Kidney capillary endothelial cell (primary cell): ENCODE results near the gene PRKCD.

Experiments used
- DNase-seq: peaks from one replicate; pipeline ENCODE4 v3.0.0-alpha.2; 2018; ENCODE audit warnings: low spot score

PRKCD gene

DNA sequence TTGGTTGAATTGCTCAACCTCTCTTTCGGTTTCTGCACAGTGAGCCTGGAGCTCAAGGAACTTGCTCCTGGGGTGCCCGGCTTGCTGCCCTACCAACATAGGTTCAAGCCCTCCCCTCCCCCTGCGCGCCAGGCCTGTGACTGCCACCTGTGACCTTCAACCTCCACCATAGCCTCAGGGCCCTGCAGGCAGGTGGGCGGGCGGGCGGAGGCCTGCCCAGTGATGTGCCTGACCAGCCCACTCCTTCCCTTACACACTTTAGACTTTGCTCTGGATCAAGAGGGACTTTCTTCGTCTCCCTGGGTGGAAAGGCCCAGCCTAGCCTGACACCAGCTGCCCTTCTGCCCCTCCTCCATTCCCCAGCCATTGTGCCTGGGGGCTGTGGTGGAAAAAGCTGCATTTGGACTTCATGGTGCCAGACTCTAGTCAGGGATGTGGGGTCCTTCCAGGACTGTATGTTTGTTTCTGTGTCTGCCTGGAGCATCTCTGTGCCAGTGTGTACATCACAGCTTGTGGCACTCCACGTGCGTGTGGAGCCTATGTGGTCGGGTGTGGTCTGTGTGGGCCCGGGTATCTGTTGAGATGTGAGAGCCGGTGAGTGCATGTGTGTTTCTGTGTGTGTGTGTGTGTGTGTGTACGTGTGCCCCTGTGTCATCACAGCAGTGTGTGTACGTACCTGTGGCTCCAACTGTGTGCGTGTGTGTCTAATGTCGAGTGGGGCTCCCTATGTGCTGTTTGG is 9.5 kb downstream of the PRKCD start:
- DNase-seq: no peak

- DNase-seq: no peak
Measured at GRCh38 chr3:53171064-53171418, 10.0 kb downstream of the PRKCD start.

GRCh38 chr3:53171827-53172505 is 11.0 kb downstream of the PRKCD start:
- DNase-seq: no peak

- DNase-seq: no peak
Measured at GRCh38 chr3:53173107-53173506, 12.1 kb downstream of the PRKCD start.

DNA sequence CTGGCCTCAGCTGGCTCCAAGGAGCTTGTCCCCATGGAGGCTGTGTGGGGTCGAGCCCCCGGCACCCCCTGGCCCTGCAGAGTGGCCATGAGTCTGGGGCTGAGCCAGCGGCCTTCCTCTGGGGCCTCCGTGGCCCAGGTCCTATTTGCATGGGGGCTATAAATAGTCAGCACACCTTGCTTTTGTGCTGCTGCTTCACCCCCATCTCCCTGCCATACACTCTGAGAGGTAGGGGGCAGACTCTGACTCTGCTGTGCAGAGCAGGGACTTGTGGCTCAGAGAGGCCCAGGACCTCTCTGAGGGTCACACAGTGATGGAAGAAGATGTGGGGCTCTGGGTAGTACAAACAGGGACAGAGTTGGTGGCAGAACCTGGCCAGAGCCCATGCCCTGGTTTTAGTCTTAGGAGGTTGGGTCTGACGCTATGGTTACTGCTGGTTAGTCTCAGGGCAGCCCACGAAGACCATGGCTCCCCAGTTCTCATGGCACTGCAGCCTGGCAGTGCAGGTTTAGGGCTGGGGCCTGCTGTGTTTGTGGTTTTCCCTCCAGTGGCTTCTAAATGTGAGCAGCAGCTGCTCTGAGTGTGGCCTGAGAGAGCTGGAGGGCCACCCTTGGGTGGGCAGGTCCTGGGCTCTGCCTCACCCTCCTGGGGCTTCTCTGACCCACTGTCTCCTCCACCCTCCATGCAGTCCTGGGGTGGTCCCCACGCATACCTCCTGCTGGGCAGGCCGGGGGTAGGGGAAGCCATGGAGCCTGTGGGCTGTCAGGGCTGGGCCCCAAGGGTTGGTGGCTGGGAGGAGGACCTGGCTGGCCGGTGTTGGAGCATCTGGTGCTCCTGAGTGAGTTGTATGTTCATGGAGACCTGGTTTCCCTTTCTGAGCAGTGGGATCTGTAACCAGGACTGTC is 13.6 kb downstream of the PRKCD start:
- no peak for DNase-seq

GRCh38 chr3:53175613-53176540 is 14.9 kb downstream of the PRKCD start:
- no peak for DNase-seq

GRCh38 chr3:53178246-53178645 is 17.2 kb downstream of the PRKCD start:
- no peak for DNase-seq

DNA sequence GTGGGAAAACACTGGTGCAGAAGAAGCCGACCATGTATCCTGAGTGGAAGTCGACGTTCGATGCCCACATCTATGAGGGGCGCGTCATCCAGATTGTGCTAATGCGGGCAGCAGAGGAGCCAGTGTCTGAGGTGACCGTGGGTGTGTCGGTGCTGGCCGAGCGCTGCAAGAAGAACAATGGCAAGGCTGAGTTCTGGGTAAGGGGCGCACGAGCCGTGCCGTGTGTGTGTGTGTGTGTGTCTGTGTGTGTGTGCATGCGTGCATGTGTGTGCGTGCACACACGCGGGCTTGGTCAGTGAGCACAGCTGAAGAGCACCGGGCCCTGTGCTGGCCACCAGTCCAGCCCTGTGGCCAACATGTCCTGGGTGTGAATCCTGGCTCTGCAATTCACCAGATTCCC is 18.6 kb downstream of the PRKCD start:
- DNase-seq: no peak

DNA sequence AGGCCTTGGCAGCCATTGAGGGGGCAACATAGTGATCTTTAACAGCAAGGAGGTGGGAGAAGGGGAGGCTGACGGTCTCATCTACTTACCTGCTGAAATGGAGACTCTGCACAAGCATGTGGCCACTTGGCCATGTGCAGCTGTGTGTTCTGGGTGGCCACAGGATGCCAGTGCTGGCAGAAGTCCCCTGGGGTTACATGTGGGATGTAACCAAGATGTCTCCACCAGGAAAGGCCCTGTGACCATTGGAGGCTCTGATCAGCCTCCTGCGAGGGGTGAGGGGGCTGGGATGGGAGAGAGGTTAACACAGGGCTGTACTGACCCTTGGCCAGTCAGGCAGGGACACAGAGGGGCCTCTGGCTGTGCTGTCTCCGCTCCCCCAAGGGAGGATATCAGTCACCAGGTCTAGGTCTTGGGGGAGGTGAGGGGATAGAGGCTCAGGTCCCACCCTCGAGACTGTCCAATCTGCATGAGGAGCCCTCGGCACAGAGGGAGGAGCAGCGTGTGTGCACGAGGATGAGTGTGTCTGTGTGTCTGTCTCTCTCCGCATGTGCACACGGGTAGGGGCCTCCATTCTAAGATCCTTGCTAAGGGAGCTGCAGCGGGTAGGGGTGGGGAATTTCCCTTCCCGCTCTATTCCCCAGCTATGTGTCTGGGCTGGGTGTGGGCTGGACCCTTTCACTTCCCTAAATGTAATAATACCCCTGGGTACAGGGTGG is 19.5 kb downstream of the PRKCD start:
- DNase-seq: no peak

DNA sequence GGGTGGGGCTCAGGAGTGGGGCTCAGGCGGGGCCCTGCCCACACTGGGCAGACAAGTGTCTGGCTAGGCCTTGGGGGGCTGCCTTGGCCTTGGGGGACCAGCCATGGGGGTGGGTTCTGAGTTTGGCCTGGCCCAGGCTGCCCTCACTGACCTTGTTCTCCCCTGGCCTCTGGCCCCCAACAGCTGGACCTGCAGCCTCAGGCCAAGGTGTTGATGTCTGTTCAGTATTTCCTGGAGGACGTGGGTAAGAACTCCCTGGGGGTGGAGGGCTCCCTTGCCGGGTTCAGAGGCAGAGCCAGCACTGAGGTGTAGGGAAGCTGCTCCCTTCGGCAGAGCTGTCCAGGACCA is 20.0 kb downstream of the PRKCD start:
- no peak for DNase-seq

DNA sequence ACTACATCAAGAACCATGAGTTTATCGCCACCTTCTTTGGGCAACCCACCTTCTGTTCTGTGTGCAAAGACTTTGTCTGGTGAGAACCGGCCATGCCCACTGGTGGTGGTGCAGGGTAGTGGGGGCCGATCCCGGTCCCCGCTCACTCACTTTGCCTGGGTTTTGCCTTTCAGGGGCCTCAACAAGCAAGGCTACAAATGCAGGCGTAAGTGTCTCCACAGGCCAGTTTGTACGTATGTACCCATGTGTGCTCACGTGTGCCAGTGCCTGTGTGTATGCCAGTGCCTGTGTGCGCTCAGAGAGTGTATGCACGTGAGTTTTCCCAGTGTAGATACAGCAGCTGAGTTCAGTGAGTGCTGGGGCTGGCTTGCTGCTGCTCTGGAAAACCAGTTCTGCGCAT is 20.5 kb downstream of the PRKCD start:
- no peak for DNase-seq

DNA sequence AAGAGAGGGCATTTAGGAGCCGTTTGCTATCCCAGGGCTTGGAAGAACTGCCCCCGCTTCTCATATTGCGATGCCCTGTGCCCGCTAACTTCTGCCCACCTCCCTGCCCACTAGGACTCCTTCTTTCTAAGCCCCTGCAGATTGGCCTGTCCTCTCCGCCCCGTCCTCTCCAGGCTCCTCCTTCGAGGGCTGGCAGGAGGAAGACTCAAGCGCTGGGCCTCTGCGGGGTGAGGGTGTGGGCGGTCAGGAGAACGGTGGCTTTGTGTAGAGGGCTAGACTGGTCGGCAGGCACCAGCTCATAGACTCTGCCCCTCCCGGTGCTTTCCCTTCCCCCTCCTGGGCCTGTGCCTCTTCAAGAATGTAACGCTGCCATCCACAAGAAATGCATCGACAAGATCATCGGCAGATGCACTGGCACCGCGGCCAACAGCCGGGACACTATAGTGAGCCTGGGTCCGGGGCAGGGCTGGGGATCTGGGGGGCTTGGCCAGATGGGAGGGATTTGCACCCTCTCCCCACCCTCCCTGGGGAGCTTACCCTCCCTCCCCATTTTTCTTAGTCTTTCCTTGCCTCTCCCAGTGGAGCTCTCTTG is 21.9 kb downstream of the PRKCD start:
- DNase-seq: no peak

DNA sequence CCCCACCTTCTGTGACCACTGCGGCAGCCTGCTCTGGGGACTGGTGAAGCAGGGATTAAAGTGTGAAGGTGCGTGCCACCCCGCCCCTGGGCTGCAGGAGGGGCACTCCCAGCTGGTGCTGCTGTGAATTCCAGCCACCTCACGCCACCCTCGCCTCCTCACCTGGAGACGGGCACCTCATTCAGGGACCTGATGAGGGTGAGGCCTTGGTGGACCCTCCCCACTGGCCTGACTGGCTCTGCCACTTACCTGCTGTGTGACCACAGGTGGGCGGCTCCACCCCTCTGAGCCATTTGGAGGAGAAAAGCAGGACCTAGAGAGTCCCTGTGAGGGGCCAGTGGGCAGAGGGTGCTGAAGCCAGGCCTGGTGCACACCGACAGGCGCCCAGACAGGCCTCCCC is 22.5 kb downstream of the PRKCD start:
- no peak for DNase-seq

GRCh38 chr3:53184701-53185100 is 23.7 kb downstream of the PRKCD start:
- DNase-seq: no peak

- no peak for DNase-seq
Measured at GRCh38 chr3:53185761-53186465, 24.9 kb downstream of the PRKCD start.

DNA sequence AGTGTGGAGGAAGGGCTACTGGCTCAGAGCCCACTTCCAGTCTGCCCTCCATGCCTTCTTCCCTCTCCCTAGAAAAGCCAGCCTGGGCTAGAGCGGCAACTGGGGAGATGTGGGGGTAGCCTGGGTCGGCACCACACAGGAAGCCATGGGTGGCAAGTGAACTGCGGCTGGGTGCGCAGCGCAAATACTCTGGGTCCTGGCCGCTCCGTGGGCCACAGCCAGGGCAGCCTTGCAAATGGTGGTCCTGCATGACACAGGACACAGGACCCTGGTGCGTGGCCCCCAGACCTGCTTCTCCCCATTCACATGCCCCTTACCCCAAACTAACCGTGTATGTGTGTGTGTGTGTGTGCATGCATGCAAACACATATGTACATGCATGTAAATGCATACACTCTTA is 25.7 kb downstream of the PRKCD start:
- DNase-seq: no peak

- DNase-seq: no peak
Measured at GRCh38 chr3:53187430-53187829, 26.4 kb downstream of the PRKCD start.

- no peak for DNase-seq
Measured at GRCh38 chr3:53188136-53188685, 27.2 kb downstream of the PRKCD start.

- DNase-seq: no peak
Measured at GRCh38 chr3:53188720-53189119, 27.7 kb downstream of the PRKCD start.

DNA sequence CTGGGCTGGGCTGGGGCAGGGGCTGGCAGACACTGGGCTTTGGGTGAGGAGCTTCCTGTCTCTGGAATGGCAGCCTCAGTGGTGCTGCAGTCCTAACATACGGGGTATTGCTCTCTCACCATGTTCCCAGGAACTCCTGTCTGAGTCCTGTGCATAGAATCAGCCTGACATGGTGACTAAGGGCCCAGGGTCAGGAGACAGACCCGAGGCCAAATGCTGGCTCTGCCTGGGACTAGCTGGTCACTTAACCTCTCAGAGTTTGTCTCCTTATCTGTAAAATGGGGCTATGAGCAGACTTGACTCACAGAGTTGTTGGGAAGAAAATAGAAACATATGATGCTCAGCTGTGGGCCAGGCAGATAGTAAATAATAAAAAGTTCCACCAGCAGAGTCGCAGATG is 28.3 kb downstream of the PRKCD start:
- DNase-seq: no peak
